H7 (cell line): ENCODE data around the gene LSAMP. TPM values are rescaled to one million over a fixed set of nuclear protein-coding genes. Genes with fewer than 3 reads are reported as not detected.

Experiments used
- DNase-seq: peaks from one replicate; pipeline ENCODE4 v3.0.0; 2012
- H3K27me3 ChIP-seq: 2 replicates; pipeline ENCODE4 v1.6.0; 2011; ENCODE audit warnings: mild to moderate bottlenecking, low read length; ENCODE audit not compliant: control insufficient read depth, insufficient read depth
- H3K36me3 ChIP-seq: replicated peaks from 2 replicates; pipeline ENCODE4 v1.5.1; 2011; ENCODE audit warnings: low read length; ENCODE audit not compliant: control insufficient read depth, insufficient read depth
- H3K4me3 ChIP-seq: 2 replicates; pipeline ENCODE4 v1.5.1; 2011; ENCODE audit warnings: low read depth, mild to moderate bottlenecking, control low read depth, low read length, moderate library complexity; ENCODE audit not compliant: insufficient read depth
- total RNA-seq: library from RNA; depleted of rRNA; stranded (reverse); fragments of >200 nt; shearing (Covaris generic); gene quantifications from 2 replicates; pipeline ENCODE4 v1.2.3, GENCODE V29; 2014

LSAMP gene
- total RNA-seq, 1 experiment from 2014 or later, result 2.6 TPM

DNA sequence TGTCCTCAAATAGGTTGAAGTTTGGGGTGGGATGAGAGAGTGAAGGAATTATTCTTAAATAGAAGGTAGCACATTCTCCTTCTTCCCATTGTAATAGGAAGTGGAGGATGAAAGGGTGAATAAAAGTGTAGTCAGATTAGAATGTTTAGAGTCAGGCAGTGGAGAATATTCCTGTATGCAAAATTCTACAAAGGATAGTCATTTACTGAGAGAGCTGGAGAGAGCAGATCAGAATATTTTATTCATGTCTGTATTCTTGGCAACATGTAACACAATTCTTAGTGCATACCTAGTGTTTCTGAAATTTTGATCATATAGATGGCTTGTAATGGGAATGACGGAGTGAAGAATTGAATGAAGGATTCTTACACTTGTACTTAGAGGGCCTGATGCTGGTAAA lies 139.1 kb downstream of the LSAMP start:
- Histone ChIP-seq H3K4me3 (no peak overlapping the region), H3K36me3 (no peaks in the 10 kb centered on the region), H3K27me3 (no peaks in the 10 kb centered on the region)
- no peak for DNase-seq

DNA sequence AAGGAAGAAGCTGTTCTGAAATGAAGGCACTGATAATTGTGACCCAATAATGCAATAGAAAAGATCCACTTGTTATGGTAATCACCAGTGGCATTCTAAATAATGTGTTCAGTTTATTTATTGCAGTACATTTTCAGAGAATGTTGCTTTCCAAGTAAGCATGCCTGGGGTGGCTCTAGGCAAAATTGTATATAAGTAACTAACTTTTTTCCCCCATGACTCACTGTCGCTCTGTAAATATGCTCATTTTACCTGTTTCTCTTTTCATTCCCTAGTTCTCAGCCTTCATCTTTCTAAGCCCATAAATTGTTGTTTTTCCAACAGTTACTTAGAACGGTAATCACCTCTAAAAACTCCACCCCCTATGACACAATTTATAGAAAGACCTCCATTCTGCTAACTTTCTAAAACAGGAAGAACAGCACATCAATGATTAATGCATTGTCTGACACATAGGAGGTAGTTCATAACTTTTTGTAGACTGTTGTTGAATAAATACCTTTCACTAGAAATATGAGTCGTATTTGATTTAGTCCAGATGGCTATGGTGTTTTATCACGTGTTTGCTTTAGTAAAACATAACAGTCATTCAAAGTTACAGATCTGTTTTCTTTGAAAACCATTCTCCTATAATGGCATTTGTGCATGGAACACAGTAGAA lies 143.1 kb downstream of the LSAMP start:
- Histone ChIP-seq H3K4me3 (no peak overlapping the region), H3K36me3 (no peaks in the 10 kb centered on the region), H3K27me3 (no peaks in the 10 kb centered on the region)
- DNase-seq, result no peak

DNA sequence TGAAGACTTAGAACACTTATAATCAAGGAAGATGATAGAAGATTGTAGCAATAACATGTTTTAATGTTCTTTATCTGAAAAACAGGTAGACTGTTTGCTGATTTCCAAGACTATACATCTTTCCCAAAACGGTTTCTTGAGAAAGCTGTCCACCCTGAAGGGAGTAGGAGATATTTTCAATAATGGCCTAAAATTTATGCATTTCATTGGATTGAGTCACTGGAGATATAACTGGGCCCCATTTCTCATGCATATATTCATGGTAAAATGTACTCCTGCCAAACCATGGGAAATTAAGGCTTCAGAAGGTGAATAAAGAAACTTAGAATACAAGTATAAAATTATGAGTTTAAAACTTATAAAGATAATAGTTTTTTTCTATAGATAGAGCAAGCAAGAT lies 143.9 kb downstream of the LSAMP start:
- Histone ChIP-seq H3K4me3 (no peak overlapping the region), H3K36me3 (no peaks in the 10 kb centered on the region), H3K27me3 (no peaks in the 10 kb centered on the region)
- no peak for DNase-seq

DNA sequence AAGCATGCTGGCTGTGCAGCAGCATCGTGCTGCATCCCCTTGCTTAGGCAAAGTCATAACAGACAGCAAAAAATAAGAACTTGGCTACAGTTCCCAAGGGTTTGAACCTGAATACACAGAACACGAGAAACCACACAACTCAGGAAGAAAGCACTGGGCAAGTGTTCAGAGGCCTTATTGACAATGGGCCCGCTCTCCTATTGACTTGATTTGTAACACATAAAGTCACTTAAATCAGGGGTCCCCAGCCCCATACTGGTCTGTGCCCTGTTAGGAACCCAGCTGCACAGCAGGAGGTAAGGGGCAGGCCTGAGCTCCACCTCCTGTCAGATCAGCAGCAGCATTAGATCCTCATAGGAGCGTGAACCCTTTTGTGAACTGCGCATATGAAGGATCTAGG lies 145.1 kb downstream of the LSAMP start:
- H3K27me3 ChIP-seq, result no peaks in the 10 kb centered on the region
- no peak for DNase-seq
- no peaks in the 10 kb centered on the region for H3K36me3 ChIP-seq
- no peak overlapping the region for H3K4me3 ChIP-seq

DNA sequence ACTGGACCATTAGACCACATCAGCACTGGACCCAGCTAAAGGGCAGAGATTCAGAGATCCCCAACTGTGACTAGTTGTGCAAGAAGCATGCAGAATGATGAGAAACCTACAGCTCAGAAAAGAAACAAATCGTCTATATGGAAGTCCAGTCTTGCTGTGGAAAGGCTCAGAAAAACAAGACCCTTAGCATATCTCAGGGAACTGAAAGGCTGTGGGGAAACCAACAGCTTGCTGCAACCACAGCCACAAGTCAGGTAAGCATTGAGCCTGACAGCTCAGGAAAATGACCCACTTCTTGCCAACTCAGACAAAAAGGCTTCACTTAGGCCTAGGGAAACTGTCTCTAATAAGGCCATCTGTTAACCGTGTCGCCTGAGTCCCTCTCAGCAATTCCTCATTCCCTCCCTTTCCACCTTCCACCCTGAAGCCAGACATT lies 145.6 kb downstream of the LSAMP start:
- no peak overlapping the region for H3K4me3 ChIP-seq
- H3K27me3 ChIP-seq, result no peaks in the 10 kb centered on the region

GRCh38 chr3:116298151-116298550 lies 147.1 kb downstream of the LSAMP start:
- DNase-seq, result no peak
- no peak overlapping the region for H3K4me3 ChIP-seq
- H3K36me3 ChIP-seq, result no peaks in the 10 kb centered on the region
- no peaks in the 10 kb centered on the region for H3K27me3 ChIP-seq

More for the DNA sequence above, 145.6 kb downstream of the LSAMP start:
- DNase-seq, result no peak
- no peaks in the 10 kb centered on the region for H3K36me3 ChIP-seq

DNA sequence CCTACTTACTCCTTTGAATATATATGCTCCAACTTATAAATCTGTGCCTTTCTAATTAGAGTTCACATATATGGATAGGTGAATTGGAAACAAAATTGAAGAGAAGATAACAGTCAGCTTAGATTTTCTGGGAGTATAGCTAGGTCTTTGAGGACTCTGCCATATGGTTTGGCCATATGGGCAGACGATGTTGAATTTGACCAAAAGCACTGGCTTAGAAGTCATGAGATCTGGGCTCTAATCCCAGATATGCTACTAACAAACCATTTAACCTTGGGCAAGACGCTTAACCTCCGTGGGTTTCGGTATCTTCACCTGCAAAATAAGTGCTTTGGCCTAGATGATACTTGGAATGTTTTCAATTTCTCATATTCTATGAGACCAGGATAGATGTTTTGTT lies 154.1 kb downstream of the LSAMP start:
- Histone ChIP-seq H3K36me3 (no peaks in the 10 kb centered on the region), H3K4me3 (no peak overlapping the region), H3K27me3 (no peaks in the 10 kb centered on the region)
- no peak for DNase-seq

- DNase-seq, result no peak
- Histone ChIP-seq H3K36me3 (no peaks in the 10 kb centered on the region), H3K4me3 (no peak overlapping the region), H3K27me3 (no peaks in the 10 kb centered on the region)
Observed at GRCh38 chr3:116288485-116288884, 156.8 kb downstream of the LSAMP start.

DNA sequence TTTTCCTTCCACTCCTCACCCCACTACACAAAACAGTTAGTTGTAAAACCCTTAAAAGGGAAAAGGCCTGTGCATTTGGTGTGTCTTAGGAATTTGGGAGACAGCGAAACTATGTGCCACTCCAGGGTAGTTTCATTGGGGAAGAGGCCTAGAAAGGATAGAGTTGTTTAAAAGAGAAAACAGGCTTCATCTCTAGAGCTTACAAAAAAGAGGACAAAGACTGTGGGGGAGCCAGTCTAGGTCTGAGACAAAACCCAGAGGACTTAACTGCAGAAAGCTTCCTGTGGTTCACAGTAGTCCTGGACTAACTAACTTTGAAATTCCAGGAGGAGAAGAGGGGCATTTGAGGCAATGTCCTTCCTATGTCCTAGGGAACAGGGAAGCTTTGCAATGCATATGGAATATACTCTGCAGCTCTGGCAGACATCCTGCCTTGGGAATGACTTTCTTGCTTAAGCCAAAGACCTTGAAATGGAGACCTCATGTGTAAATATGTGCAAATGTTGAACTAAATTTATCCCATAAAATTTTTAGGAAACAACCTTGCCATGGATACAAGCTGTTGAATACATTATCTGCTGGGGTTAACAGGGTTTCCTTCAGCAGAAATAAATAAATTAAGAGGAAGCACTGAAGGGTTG lies 159.4 kb downstream of the LSAMP start:
- no peaks in the 10 kb centered on the region for H3K27me3 ChIP-seq
- DNase-seq, result no peak
- no peak overlapping the region for H3K4me3 ChIP-seq
- H3K36me3 ChIP-seq, result no peaks in the 10 kb centered on the region

DNA sequence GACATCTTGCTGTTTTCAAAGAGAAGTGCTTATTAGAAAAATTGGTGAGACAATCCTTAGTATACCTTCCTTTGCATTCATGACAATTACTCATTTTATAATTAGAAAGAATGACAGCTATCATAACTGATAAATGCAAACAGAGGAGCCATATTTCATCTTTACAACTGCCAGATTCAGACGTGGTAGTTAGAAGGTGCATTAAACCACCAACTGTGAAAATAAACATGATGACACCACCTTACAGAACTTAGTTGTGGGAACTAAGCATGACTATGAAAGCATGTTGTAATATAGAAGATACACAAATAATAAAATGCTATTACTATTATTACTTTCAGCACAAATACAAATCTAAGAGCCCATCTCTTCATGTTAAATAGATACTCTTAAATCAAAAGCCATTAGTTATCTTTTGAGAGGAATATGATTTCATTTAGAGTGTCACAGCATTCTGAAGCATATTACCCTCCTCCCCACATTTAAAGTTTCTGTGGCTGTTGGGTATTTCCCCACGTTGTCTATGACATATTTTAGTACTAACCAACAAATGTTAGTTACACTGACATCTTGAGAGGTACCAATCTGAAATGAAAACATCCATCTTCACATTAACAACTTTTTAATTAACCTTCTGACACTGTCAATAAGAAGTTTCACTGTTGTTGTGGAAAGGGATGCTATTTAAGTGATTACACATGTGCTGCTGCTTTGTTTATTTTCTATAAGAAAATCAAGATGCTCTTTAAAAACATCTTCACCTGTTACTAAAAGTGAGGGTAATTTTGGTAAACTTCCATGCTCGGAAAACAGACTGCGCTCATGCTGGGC lies 163.8 kb downstream of the LSAMP start:
- Histone ChIP-seq H3K27me3 (no peaks in the 10 kb centered on the region), H3K4me3 (no peak overlapping the region), H3K36me3 (no peaks in the 10 kb centered on the region)
- DNase-seq, result no peak

DNA sequence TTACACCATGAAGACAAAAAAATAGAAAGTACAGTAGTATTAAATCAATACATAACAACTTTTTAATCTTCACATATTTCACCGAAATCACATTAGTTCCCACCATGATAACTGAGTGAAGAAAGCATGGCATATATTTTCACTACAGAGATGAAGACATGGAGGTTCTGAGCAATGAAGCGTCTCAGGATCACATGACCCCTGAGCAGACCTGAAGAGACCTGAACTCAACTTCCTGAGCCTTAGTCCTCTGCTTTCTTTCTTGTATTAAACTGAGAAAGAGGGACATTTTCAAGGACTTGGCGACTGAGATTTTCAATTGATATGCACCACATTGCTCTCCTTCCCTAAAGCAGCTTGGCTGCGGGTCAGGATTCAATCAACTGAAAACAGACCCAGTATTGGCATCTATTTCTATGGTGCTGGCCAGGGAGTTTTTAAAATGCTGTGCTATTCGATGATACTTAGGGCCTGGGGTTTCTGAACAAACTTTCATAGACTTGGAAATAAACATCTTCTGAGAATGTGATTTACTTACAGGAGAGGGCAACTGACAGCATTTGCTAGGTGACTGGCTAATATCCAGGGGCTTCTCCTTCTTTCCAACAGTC lies 165.1 kb downstream of the LSAMP start:
- no peaks in the 10 kb centered on the region for H3K36me3 ChIP-seq
- H3K4me3 ChIP-seq, result no peak overlapping the region
- H3K27me3 ChIP-seq, result no peaks in the 10 kb centered on the region
- no peak for DNase-seq

- H3K4me3 ChIP-seq, result no peak overlapping the region
- no peaks in the 10 kb centered on the region for H3K27me3 ChIP-seq
- DNase-seq, result peak; percentile 30
- no peaks in the 10 kb centered on the region for H3K36me3 ChIP-seq
Observed at GRCh38 chr3:116276675-116277074, 168.6 kb downstream of the LSAMP start.

DNA sequence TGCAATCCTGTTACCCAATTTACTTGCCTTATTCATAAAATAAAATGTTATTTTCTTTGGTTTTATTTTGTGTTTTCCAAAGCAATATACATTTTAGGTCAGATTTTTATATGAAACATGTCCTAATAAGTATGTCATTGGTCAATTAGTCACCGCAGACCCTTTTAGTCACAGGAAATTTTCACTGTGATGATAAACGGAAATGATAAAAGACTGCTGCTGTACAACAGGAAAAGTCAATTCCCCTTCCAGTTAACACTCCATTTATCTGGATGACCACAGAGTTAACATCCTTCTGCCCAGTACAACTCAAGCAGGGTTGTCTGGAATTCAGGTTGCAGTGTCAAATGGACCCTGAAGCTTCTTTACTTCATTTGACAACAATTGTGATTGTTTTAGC lies 175.2 kb downstream of the LSAMP start:
- Histone ChIP-seq H3K36me3 (no peaks in the 10 kb centered on the region), H3K27me3 (no peaks in the 10 kb centered on the region; the same call in 1 of the 2 replicates), H3K4me3 (no peak overlapping the region)
- DNase-seq, result no peak

DNA sequence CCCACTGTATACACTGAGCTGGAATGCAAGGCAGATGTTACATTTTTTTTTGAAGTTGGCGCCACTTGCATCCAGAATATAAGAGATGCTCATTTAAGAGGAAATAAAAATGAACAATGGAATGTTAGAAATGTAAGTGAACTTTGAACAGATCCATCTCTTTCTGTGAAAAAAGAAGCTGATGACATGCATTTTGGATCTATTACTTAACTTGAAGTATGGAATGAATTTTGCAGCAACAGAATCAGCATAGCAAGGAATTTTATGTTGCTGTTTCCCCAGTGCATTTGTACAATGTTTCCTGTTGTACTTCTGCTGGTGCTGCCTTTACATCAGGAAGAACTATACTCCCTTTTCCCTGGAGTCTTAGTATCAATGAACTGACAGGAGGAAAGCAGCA lies 178.2 kb downstream of the LSAMP start:
- Histone ChIP-seq H3K36me3 (no peaks in the 10 kb centered on the region), H3K4me3 (no peak overlapping the region)
- no peak for DNase-seq

More for the DNA sequence above, 178.2 kb downstream of the LSAMP start:
- no peaks in the 10 kb centered on the region; the same call in 1 of the 2 replicates for H3K27me3 ChIP-seq
